SJSA1 (cell line): ENCODE measurements around the gene RAD51D. TPM values are rescaled to one million over a fixed set of nuclear protein-coding genes. Genes with fewer than 3 reads are reported as not detected.

Source experiments
- DNase-seq, 2 experiments: peaks; one replicate each; pipeline ENCODE4 v3.0.0-alpha.2; 2015 to 2020; ENCODE audit warnings: low spot score in 2 of 2, low read depth in 1 of 2
- H3K27ac ChIP-seq: fragments of 250-450 bp; sonication (Bioruptor Pico); 2 replicates; pipeline ENCODE4 v1.5.1; 2020; ENCODE audit warnings: mild to moderate bottlenecking, moderate library complexity
- H3K27me3 ChIP-seq: fragments of 250-450 bp; sonication (Bioruptor Pico); replicated peaks from 2 replicates; pipeline ENCODE4 v1.5.1; 2020; ENCODE audit warnings: mild to moderate bottlenecking, moderate library complexity
- H3K36me3 ChIP-seq: fragments of 250-450 bp; sonication (Bioruptor Pico); 2 replicates; pipeline ENCODE4 v1.5.1; 2020; ENCODE audit warnings: mild to moderate bottlenecking
- H3K4me1 ChIP-seq: fragments of 250-450 bp; sonication (Bioruptor Pico); replicated peaks from 2 replicates; pipeline ENCODE4 v1.6.1; 2021; ENCODE audit warnings: mild to moderate bottlenecking
- H3K4me3 ChIP-seq: fragments of 250-450 bp; sonication (Bioruptor Pico); 2 replicates; pipeline ENCODE4 v1.5.1; 2020; ENCODE audit warnings: mild to moderate bottlenecking
- H3K9me3 ChIP-seq: fragments of 250-450 bp; sonication (Bioruptor Pico); replicated peaks from 2 replicates; pipeline ENCODE4 v1.5.1; 2020; ENCODE audit warnings: mild to moderate bottlenecking
- total RNA-seq: library from RNA; depleted of rRNA; stranded (reverse); fragments of >200 nt; shearing (Covaris generic); gene quantifications from 2 replicates; pipeline ENCODE4 v1.2.3, GENCODE V29; 2014

RAD51D gene
- total RNA-seq, 1 experiment from 2014 or later: 13.7 TPM

DNA sequence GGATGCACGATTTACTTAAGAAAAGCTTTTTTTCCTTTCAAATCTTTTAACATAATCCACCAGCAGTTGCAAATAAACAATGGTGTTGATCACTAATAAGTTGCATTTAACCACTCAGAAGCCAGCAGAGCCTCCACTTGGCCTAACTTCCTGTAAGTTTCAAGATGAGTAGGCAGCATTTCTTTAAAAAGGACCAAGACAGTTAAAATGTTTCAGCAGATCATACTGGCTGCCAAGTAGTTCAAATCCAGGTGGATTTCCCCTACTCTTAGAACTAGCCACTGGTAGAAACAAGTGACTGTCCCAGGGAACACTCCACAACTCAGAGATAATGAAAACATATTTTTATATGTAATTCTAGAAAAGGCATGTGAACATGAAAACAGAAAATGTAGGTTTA, 39.1 kb downstream of the RAD51D start:
- DNase-seq: no peak
- Histone ChIP-seq H3K36me3 (no peaks in the 10 kb centered on the region), H3K9me3 (no peaks in the 10 kb centered on the region), H3K27me3 (no peaks in the 10 kb centered on the region), H3K4me1 (peaks cover 37% of the 10 kb centered on the region), H3K27ac (no peak overlapping the region), H3K4me3 (no peak overlapping the region)

- no peaks in the 10 kb centered on the region for H3K27me3 ChIP-seq
- no peaks in the 10 kb centered on the region for H3K9me3 ChIP-seq
- DNase-seq: no peak
- no peak overlapping the region for H3K4me3 ChIP-seq
- no peaks in the 10 kb centered on the region for H3K36me3 ChIP-seq
- H3K27ac ChIP-seq: no peak overlapping the region
- H3K4me1 ChIP-seq: peaks cover 36% of the 10 kb centered on the region
These were observed 39.9 kb downstream of the RAD51D start for GRCh38 chr17:35079547-35080423.

DNA sequence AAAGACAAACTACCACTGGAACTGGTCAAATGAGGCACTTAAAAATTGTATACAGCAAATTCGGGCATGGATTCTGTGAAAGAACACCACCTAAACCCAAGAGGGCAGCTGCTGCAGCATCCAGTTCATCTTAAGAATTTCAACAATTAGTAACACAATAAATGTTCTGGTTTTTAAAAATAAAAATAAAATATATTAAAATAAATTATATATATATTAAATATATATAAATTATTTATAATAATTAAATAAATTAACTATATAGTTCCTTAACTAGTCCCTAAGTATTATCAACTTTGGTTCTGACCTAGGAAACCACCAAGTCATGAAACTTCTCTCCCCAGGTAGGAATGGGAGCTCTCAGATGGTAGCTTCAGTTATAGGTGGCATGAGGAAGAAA, 42.8 kb downstream of the RAD51D start:
- Histone ChIP-seq H3K27me3 (no peaks in the 10 kb centered on the region), H3K27ac (no peak overlapping the region), H3K36me3 (no peaks in the 10 kb centered on the region), H3K9me3 (no peaks in the 10 kb centered on the region), H3K4me3 (no peak overlapping the region), H3K4me1 (peaks cover 24% of the 10 kb centered on the region)
- DNase-seq: no peak

DNA sequence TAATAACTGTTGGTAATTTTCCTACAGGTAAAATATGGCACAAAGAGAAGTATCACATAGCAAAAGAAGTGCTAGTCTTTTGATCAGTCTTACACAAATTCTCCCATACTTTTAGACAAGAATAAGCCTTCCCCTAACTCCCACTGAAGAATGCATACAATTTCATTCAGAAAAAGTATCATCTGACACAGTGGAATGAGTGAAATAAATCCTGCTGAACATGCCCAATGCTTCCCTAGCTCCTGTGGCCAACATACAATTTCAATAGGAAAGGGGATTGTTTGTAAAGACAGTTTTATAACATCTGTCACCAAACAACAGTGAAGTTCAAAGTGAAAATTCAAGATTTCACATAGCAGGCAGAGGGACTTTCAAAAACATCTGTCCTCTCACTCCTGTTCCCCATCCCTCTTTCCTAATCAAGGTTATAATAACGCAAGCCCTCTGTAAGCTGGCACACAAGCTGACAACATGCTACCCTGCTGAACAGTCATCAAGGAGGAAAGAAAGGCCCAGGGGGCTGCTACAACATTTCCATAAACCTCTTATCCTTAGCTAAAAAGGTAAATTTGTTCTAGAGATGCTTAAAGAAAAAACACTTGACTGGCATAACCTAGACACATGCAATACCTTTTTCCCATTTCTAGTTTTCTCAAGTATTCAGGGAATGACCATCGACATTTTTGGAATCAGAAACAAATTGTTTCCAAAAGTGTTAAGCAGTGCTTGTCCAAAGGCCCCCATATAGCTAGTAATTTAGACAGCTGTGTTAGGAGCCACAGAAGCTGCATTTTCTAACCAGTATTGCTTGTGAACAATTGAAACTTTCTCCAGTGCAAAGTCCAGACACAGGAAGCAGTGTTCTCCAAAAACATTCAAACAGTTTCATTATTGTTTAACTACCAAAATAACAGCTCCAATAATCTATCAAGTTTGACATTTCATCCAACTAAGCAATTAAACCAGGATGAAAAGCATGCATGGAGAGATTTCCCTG, 44.7 kb downstream of the RAD51D start:
- Histone ChIP-seq H3K27me3 (no peaks in the 10 kb centered on the region), H3K4me1 (peaks cover 24% of the 10 kb centered on the region), H3K36me3 (no peaks in the 10 kb centered on the region), H3K9me3 (no peaks in the 10 kb centered on the region), H3K4me3 (no peak overlapping the region), H3K27ac (no peak overlapping the region)
- DNase-seq: no peak

- Histone ChIP-seq H3K9me3 (no peaks in the 10 kb centered on the region), H3K27me3 (no peaks in the 10 kb centered on the region), H3K36me3 (no peaks in the 10 kb centered on the region), H3K4me1 (peaks cover 24% of the 10 kb centered on the region), H3K4me3 (no peak overlapping the region), H3K27ac (no peak overlapping the region)
- DNase-seq: no peak
These were observed 45.6 kb downstream of the RAD51D start for GRCh38 chr17:35073991-35074627.

DNA sequence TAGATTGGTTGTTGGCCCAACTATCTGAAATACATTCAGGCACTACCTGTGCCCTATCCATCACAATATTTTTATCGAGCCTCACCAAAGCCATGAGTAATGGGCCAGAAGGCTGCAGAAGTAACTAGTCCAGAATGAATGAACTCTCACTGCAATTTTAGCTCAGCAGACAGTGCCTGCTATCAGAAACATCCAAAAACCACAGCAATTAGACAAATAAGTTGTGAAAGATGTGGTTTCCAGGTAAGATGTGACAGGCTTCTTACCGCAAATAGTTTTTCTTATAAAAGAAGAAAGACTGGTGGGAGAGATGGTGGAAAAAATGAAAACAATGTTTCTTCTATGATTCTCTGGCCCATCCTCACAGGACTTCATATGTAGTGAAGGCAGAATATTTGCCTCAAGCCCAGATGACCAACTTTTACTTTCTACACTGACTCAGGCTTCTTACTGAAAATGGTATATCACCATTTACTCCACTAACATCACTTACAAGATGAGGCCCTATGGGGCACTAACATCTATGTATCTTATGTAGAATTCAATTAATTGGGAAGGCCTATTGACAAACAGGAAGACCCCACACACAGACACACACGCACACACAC, 46.4 kb downstream of the RAD51D start:
- no peak overlapping the region for H3K27ac ChIP-seq
- DNase-seq: no peak
- H3K4me3 ChIP-seq: no peak overlapping the region
- no peaks in the 10 kb centered on the region for H3K9me3 ChIP-seq
- H3K4me1 ChIP-seq: peaks cover 24% of the 10 kb centered on the region
- H3K27me3 ChIP-seq: no peaks in the 10 kb centered on the region
- H3K36me3 ChIP-seq: no peaks in the 10 kb centered on the region

GRCh38 chr17:35069311-35069710, 50.3 kb downstream of the RAD51D start:
- no peak overlapping the region for H3K27ac ChIP-seq

DNA sequence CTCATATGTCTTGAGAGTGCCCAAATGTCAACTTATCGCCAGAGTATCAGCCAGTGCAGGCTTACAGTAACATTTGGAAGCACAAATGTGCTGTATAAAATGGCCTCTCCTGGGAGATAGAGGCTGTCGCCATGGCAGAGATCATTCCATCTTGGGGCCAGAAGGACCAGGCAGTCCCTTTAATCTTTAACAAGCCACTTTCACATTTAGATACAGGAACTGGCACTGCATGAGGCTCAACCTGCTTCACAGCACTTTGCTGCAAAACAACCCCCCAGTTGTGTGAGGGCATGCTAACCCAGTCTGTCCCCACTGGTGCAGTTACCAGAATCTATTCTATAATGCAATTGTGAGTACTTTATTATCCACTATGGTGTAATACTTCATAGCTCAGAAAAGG, 51.4 kb downstream of the RAD51D start:
- no peak overlapping the region for H3K4me3 ChIP-seq
- DNase-seq: no peak
- no peaks in the 10 kb centered on the region for H3K27me3 ChIP-seq
- peaks cover 12% of the 10 kb centered on the region for H3K4me1 ChIP-seq
- H3K27ac ChIP-seq: no peak overlapping the region
- H3K9me3 ChIP-seq: no peaks in the 10 kb centered on the region
- H3K36me3 ChIP-seq: no peaks in the 10 kb centered on the region

More at GRCh38 chr17:35069311-35069710, 50.3 kb downstream of the RAD51D start:
- Histone ChIP-seq H3K36me3 (no peaks in the 10 kb centered on the region), H3K4me3 (no peak overlapping the region), H3K4me1 (peaks cover 15% of the 10 kb centered on the region), H3K9me3 (no peaks in the 10 kb centered on the region), H3K27me3 (no peaks in the 10 kb centered on the region)
- DNase-seq: no peak

DNA sequence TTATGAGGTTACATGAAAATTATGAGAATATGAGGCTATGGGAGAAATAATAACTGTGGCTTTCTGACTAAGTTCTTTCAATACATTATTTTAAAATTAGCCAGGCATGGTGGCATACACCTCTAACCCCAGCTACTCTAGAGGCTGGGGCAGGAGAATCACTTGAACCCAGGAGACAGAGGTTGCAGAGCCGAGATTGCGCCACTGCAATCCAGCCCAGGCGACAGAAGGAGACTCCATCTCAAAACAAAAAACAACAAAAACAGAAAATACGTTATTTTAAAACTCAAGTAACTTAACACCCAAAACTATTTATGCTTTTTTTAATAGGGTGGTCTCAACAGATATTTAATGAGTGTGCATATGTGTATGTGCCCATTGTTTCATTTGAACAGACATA, 53.8 kb downstream of the RAD51D start:
- peaks cover 16% of the 10 kb centered on the region for H3K4me1 ChIP-seq
- no peaks in the 10 kb centered on the region for H3K9me3 ChIP-seq
- H3K36me3 ChIP-seq: no peaks in the 10 kb centered on the region
- no peak overlapping the region for H3K4me3 ChIP-seq
- DNase-seq: no peak
- H3K27ac ChIP-seq: no peak overlapping the region
- H3K27me3 ChIP-seq: no peaks in the 10 kb centered on the region

DNA sequence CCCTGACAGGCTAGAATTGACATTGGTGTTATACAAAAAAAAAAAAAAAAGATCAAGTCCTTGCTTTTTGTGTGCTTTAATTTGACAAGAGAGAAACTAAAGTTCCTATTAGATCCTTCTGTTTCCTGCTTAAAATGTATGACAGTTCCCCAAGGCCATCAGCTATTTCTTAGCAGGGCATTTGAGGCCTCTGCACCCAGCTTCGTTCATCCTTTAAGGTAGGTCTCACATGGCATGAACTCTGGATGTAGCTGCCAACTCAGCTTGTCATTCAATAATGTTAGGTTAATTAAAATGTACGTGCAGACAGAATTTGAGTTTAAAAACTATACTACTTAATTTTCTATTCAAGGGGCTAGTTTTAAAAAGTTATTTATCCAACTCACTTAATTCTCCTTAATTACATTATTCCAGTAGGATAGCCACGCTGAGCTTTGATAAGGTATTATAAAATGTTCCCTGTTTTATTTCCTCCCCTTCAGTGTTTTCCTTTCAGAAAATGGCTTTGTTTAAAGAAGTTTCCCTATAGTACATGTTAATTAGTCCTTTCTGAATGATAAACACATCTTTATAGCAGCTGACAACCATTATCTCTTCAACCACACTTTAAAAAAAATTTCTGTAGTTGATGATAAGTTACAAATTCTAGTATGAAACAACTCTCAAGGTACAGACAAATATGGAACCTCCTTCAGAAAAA, 55.0 kb downstream of the RAD51D start:
- Histone ChIP-seq H3K36me3 (peaks cover 2% of the 10 kb centered on the region; the same call in 1 of the 2 replicates), H3K4me3 (no peak overlapping the region), H3K27me3 (no peaks in the 10 kb centered on the region), H3K27ac (peak overlapping the region; percentile 94), H3K9me3 (no peaks in the 10 kb centered on the region), H3K4me1 (peaks cover 16% of the 10 kb centered on the region)
- DNase-seq: no peak

DNA sequence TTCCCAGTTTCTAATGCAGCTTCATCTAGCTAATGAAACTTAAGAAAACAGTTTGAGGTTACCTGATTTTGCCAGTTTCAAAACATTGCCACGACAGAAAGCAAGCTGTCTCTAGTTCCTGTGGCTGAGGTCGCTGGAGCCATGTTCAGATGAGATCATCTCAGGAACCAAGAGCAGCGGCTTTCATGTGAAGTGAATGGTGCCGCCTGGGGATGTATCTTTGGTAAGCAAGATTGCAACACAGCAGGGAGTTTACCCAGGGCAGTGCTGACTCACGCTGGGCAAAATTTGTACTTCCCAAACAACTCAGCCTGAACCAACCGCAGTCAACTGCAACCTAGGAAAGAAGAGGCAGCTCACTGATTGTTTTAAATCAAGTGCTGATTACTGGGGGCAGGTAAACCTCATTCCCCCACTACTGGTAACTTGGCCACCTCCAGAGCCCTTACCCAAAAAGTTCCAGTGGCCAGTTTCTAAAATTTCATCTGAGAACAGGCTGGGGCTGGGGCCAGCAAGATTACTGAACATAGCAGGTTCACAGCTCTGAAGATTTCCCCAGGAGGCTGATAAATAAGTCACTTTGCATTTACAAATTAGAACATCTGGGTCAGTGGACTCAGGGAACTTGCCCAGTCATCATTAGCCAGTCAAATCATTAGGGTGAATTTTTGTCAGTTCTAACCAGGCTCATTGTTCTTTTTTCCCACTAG, 56.0 kb downstream of the RAD51D start, which contains the start of gene RFFL:
Gene RFFL, minus strand, starts transcription at position 194 of the 710 bp plus-strand sequence. CDS start 37,154 bp downstream, outside the sequence.
- H3K27me3 ChIP-seq: no peaks in the 10 kb centered on the region
- H3K4me1 ChIP-seq: peaks cover 16% of the 10 kb centered on the region
- DNase-seq: peak; percentile 90 to 93
- H3K27ac ChIP-seq: peak within 1 kb of the TSS; percentile 94
- H3K36me3 ChIP-seq: peaks cover 2% of the 10 kb centered on the region; the same call in 1 of the 2 replicates
- H3K9me3 ChIP-seq: no peaks in the 10 kb centered on the region
- H3K4me3 ChIP-seq: peak within 1 kb of the TSS; percentile 25

DNA sequence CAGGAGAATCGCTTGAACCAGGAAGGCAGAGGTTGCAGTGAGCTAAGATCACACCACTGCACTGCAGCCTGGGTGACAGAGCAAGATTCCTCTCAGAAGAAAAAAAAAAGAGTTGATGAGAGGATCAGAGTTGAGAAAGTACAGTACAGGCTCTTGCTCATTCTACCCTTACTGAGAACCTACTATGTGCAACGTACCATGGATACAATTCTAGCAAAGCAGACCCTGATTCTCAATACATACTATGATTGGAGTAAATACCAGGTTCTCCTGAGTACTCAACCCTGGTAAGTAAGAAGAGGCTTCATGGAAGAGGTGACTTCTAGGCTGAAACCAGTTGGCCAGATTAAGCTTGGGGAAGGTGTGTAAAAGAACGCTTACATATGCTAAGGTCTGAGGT, 57.4 kb downstream of the RAD51D start:
- no peak for DNase-seq
- no peaks in the 10 kb centered on the region for H3K27me3 ChIP-seq
- H3K36me3 ChIP-seq: peaks cover 2% of the 10 kb centered on the region; the same call in 1 of the 2 replicates
- 0 out of 2 replicates have a peak overlapping the region, but pooled peaks have one; percentile 94 for H3K27ac ChIP-seq
- no peak overlapping the region for H3K4me3 ChIP-seq
- peaks cover 16% of the 10 kb centered on the region for H3K4me1 ChIP-seq
- no peaks in the 10 kb centered on the region for H3K9me3 ChIP-seq
